IPS DF 4.7 (cell line): Measurements from ENCODE around the gene PRM1.

Source experiments
- DNase-seq: peaks from one replicate; pipeline ENCODE4 v3.0.0-alpha.2; 2013; ENCODE audit warnings: low spot score; ENCODE audit errors: extremely low read depth

The PRM1 gene

GRCh38 chr16:11280616-11281522 is at the start of gene PRM1:
TSS of gene PRM1 (minus strand) at chr16:11281330. CDS start at chr16:11281238, 92 bp downstream.
- DNase-seq = no peak

- DNase-seq = no peak
Observed at GRCh38 chr16:11330526-11331237, 49.6 kb upstream of the PRM1 start.

GRCh38 chr16:11329891-11330290 is 48.8 kb upstream of the PRM1 start:
- DNase-seq = no peak

- DNase-seq = no peak
Observed at GRCh38 chr16:11329071-11329491, 48.0 kb upstream of the PRM1 start.

- DNase-seq = peak; percentile 88
Observed at GRCh38 chr16:11328172-11329070, 47.3 kb upstream of the PRM1 start.

- no peak for DNase-seq
Observed at GRCh38 chr16:11327277-11328171, 46.4 kb upstream of the PRM1 start.

- no peak for DNase-seq
Observed at GRCh38 chr16:11326737-11327276, 45.7 kb upstream of the PRM1 start.

GRCh38 chr16:11326084-11326736 is 45.1 kb upstream of the PRM1 start:
- DNase-seq = no peak

GRCh38 chr16:11325404-11326083 is 44.4 kb upstream of the PRM1 start:
- no peak for DNase-seq

GRCh38 chr16:11323551-11324336 is 42.6 kb upstream of the PRM1 start:
- no peak for DNase-seq

GRCh38 chr16:11322823-11323222 is 41.7 kb upstream of the PRM1 start:
- DNase-seq = no peak

GRCh38 chr16:11321662-11322061 is 40.5 kb upstream of the PRM1 start:
- no peak for DNase-seq

- DNase-seq = no peak
Observed at GRCh38 chr16:11320170-11320569, 39.0 kb upstream of the PRM1 start.

GRCh38 chr16:11319529-11320146 is 38.5 kb upstream of the PRM1 start:
- DNase-seq = no peak

GRCh38 chr16:11318817-11319216 is 37.7 kb upstream of the PRM1 start:
- DNase-seq = no peak

- DNase-seq = no peak
Observed at GRCh38 chr16:11316331-11317015, 35.3 kb upstream of the PRM1 start.

- DNase-seq = peak; percentile 95
Observed at GRCh38 chr16:11315510-11315909, 34.4 kb upstream of the PRM1 start.
